Neutrophil (primary cell): Measurements from ENCODE around the gene PLAAT5.
"Not testable (repeated sequence)": the region's sequence is repeated elsewhere in the genome, so short reads cannot be mapped to it uniquely, and the experiment has no call there.

Experiments
- H3K27ac ChIP-seq: fragments of 200-600 bp; sonication (generic); 2 replicates; pipeline ENCODE4 v1.5.1; 2016; ENCODE audit warnings: mild to moderate bottlenecking, moderate library complexity
- H3K27me3 ChIP-seq: fragments of 200-600 bp; sonication (generic); 2 replicates; pipeline ENCODE4 v1.6.0; 2016; ENCODE audit warnings: mild to moderate bottlenecking
- H3K36me3 ChIP-seq: fragments of 200-600 bp; sonication (generic); 2 replicates; pipeline ENCODE4 v1.5.1; 2017
- H3K4me1 ChIP-seq, 2 experiments: fragments of 200-600 bp in 1 of 2; sonication (generic) in 1 of 2; 1 replicate in 1 of 2; 2 replicates in 1 of 2; pipeline versions ENCODE4 v1.5.1 to v1.6.1; 2013 to 2016; ENCODE audit warnings: low read depth in 1 of 2, low read length in 1 of 2, mild to moderate bottlenecking in 1 of 2, moderate library complexity in 1 of 2; ENCODE audit not compliant: control insufficient read depth in 1 of 2, insufficient read depth in 1 of 2
- H3K4me3 ChIP-seq, 2 experiments: fragments of 200-600 bp in 1 of 2; sonication (generic) in 1 of 2; 1 replicate in 1 of 2; 2 replicates in 1 of 2; pipeline ENCODE4 v1.5.1; 2013 to 2016; ENCODE audit warnings: low read depth in 1 of 2, low read length in 1 of 2, mild to moderate bottlenecking in 1 of 2, moderate library complexity in 1 of 2
- H3K9me3 ChIP-seq: fragments of 200-600 bp; sonication (generic); 2 replicates; pipeline ENCODE4 v1.5.1; 2016
- CTCF ChIP-seq: fragments of 200-600 bp; sonication (generic); IDR thresholded peaks from 2 replicates; pipeline ENCODE4 v1.5.1; 2016; ENCODE audit warnings: antibody characterized with exemption

Gene PLAAT5

DNA sequence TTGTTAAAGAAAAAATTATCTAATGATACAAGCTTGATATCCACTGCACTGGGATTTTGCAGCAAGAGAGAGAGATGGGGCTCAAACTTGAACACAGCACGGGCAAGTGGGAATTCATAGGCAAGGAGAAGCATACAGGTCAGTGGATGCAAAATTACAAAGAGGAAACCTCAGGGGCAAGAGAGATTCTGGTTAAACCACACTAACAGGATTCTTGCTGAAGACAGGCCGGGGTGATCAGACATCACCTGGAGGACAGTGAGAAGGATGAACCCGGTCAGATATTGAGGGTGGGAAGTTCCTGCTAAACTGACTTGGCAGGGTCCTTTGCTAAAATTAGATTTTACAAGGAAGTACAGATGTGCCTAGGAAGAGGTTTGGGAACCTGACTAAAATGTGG is 43.1 kb upstream of the PLAAT5 start:
- no peaks in the 10 kb centered on the region for H3K9me3 ChIP-seq
- H3K36me3 ChIP-seq = no peaks in the 10 kb centered on the region
- peaks cover 11 to 14% of the 10 kb centered on the region in 2 experiments for H3K4me1 ChIP-seq
- TF ChIP-seq CTCF = no peak
- no peak overlapping the region for H3K4me3 ChIP-seq
- peaks cover 32% of the 10 kb centered on the region for H3K27me3 ChIP-seq
- H3K27ac ChIP-seq = no peak overlapping the region

GRCh38 chr11:63532799-63533475 is 42.0 kb upstream of the PLAAT5 start:
- Histone ChIP-seq H3K27ac (no peak overlapping the region), H3K4me1 (peaks cover 11 to 14% of the 10 kb centered on the region in 2 experiments), H3K36me3 (no peaks in the 10 kb centered on the region), H3K9me3 (no peaks in the 10 kb centered on the region), H3K27me3 (peaks cover 34% of the 10 kb centered on the region), H3K4me3 (no peak overlapping the region)
- no peak for TF ChIP-seq CTCF

DNA sequence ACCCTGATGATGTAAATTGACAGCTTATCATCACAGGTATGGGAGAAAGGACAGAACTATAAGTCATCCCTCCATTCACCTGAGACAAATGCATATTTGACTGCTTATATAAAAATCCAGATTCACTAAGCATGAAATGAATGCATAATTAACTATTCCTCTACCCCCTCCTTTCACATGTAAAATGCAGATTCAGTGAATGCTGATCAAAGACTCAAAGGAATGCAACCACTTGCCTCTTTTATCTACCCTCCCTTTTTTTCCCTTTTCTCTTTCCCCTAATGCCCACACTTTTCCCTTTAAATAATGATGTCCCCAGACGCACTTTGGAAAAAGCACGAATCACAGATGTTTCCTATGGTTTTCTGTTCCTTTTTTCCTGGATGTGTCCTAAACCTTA is 41.1 kb upstream of the PLAAT5 start:
- H3K4me3 ChIP-seq = no peak overlapping the region
- H3K36me3 ChIP-seq = no peaks in the 10 kb centered on the region
- peaks cover 36% of the 10 kb centered on the region for H3K27me3 ChIP-seq
- no peak for TF ChIP-seq CTCF
- no peak overlapping the region for H3K27ac ChIP-seq
- H3K9me3 ChIP-seq = no peaks in the 10 kb centered on the region
- H3K4me1 ChIP-seq = peaks cover 5 to 7% of the 10 kb centered on the region in 2 experiments

GRCh38 chr11:63531074-63531792 is 40.3 kb upstream of the PLAAT5 start:
- not testable (repeated sequence) for H3K4me1 ChIP-seq, H3K27ac ChIP-seq, H3K4me3 ChIP-seq, H3K9me3 ChIP-seq, H3K36me3 ChIP-seq
- H3K27me3 ChIP-seq = peaks cover 36% of the 10 kb centered on the region

- Histone ChIP-seq H3K4me1 (no peaks in the 10 kb centered on the region), H3K9me3 (no peaks in the 10 kb centered on the region), H3K27me3 (peaks cover 36% of the 10 kb centered on the region), H3K36me3 (no peaks in the 10 kb centered on the region), H3K4me3 (no peak overlapping the region), H3K27ac (no peak overlapping the region)
- no peak for TF ChIP-seq CTCF
Measured at GRCh38 chr11:63530021-63530420, 39.1 kb upstream of the PLAAT5 start.

- H3K27ac ChIP-seq = not testable (repeated sequence)
Measured at GRCh38 chr11:63529373-63529772, 38.4 kb upstream of the PLAAT5 start.

DNA sequence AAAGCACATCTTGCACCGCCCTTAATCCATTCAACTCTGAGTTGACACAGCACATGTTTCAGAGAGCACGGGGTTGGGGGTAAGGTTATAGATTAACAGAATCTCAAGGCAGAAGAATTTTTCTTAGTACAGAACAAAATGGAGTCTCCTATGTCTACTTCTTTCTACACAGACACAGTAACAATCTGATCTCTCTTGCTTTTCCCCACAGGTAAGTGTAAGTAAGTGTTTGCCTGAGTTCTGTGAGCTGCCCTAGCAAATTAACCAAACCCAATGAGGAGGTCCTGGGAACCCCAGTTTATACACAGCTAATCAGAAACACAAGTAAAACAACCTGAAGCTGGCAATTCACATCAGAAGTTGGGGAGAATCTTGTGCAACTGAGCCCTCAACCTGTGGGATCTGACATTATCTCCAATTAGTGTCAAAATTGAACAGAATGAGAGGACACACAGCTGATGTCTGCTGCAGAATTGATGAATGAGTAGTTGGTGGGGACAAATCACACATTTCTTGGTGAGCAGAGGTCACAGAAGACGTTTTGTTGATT is 37.8 kb upstream of the PLAAT5 start:
- not testable (repeated sequence) for H3K36me3 ChIP-seq, H3K27ac ChIP-seq, H3K4me3 ChIP-seq, H3K4me1 ChIP-seq, H3K9me3 ChIP-seq
- H3K27me3 ChIP-seq = peaks cover 31% of the 10 kb centered on the region

More at GRCh38 chr11:63529373-63529772, 38.4 kb upstream of the PLAAT5 start:
- H3K27me3 ChIP-seq = peaks cover 35% of the 10 kb centered on the region
- H3K36me3 ChIP-seq, H3K4me1 ChIP-seq, H3K9me3 ChIP-seq, H3K4me3 ChIP-seq: not testable (repeated sequence)

DNA sequence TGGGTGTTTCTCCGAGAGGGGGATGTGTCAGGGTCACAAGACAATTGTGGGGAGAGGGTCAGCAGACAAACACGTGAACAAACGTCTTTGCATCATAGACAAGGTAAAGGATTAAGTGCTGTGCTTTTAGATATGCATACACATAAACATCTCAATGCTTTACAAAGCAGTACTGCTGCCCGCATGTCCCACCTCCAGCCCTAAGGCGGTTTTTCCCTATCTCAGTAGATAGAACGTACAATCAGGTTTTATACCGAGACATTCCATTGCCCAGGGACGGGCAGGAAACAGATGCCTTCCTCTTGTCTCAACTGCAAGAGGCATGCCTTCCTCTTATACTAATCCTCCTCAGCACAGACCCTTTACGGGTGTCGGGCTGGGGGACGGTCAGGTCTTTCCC is 37.2 kb upstream of the PLAAT5 start:
- H3K4me3 ChIP-seq, H3K4me1 ChIP-seq, H3K27ac ChIP-seq, H3K36me3 ChIP-seq, H3K9me3 ChIP-seq: not testable (repeated sequence)
- peaks cover 26% of the 10 kb centered on the region for H3K27me3 ChIP-seq
